HUES48 (cell line): ENCODE measurements around the gene PBX1.
A peak's percentile ranks its signal among the peaks of the same experiment; 100 is the strongest.

Experiments
- H3K27ac ChIP-seq: one replicate; pipeline ENCODE4 v1.7.0; 2013; ENCODE audit warnings: low read depth, low read length, inconsistent platforms
- H3K27me3 ChIP-seq: 2 replicates; pipeline ENCODE4 v1.6.1; 2013; ENCODE audit warnings: mild to moderate bottlenecking, low read length; ENCODE audit not compliant: control insufficient read depth, insufficient read depth
- H3K36me3 ChIP-seq: 2 replicates; pipeline ENCODE4 v1.6.1; 2013; ENCODE audit warnings: low read length; ENCODE audit not compliant: control insufficient read depth, insufficient read depth
- H3K4me1 ChIP-seq: 2 replicates; pipeline ENCODE4 v1.6.1; 2013; ENCODE audit warnings: mild to moderate bottlenecking, low read length; ENCODE audit not compliant: control insufficient read depth, insufficient read depth
- H3K4me3 ChIP-seq: 2 replicates; pipeline ENCODE4 v1.5.1; 2013; ENCODE audit warnings: mild to moderate bottlenecking, low read depth, low read length
- H3K9ac ChIP-seq: 2 replicates; pipeline ENCODE4 v1.6.1; 2013; ENCODE audit warnings: mild to moderate bottlenecking, low read depth, low read length, moderate library complexity
- H3K9me3 ChIP-seq: 2 replicates; pipeline ENCODE4 v1.6.1; 2013; ENCODE audit warnings: low read length; ENCODE audit not compliant: control insufficient read depth, insufficient read depth

PBX1 gene

GRCh38 chr1:164763098-164763497, 204.1 kb downstream of the PBX1 start:
- Histone ChIP-seq H3K9ac (no peak overlapping the region), H3K27me3 (no peaks in the 10 kb centered on the region), H3K4me1 (peaks cover 19% of the 10 kb centered on the region), H3K4me3 (no peak overlapping the region), H3K9me3 (no peaks in the 10 kb centered on the region), H3K36me3 (0 out of 2 replicates have a peak, but pooled peaks cover 3% of the 10 kb centered on the region), H3K27ac (no peak overlapping the region)

GRCh38 chr1:164764333-164764732, 205.3 kb downstream of the PBX1 start:
- H3K9ac ChIP-seq, result no peak overlapping the region
- H3K4me1 ChIP-seq, result peaks cover 7% of the 10 kb centered on the region; the same call in 1 of the 2 replicates

GRCh38 chr1:164765557-164765956, 206.6 kb downstream of the PBX1 start:
- Histone ChIP-seq H3K27me3 (no peaks in the 10 kb centered on the region), H3K27ac (no peak overlapping the region), H3K9me3 (no peaks in the 10 kb centered on the region), H3K4me3 (no peak overlapping the region), H3K36me3 (0 out of 2 replicates have a peak, but pooled peaks cover 5% of the 10 kb centered on the region), H3K9ac (no peak overlapping the region), H3K4me1 (peaks cover 9% of the 10 kb centered on the region; the same call in 1 of the 2 replicates)

More at GRCh38 chr1:164764333-164764732, 205.3 kb downstream of the PBX1 start:
- Histone ChIP-seq H3K36me3 (0 out of 2 replicates have a peak, but pooled peaks cover 8% of the 10 kb centered on the region), H3K9me3 (no peaks in the 10 kb centered on the region), H3K27ac (no peak overlapping the region), H3K4me3 (no peak overlapping the region), H3K27me3 (no peaks in the 10 kb centered on the region)

- no peak overlapping the region for H3K4me3 ChIP-seq
- 0 out of 2 replicates have a peak, but pooled peaks cover 5% of the 10 kb centered on the region for H3K36me3 ChIP-seq
- no peak overlapping the region for H3K27ac ChIP-seq
Observed at GRCh38 chr1:164765992-164766720, 207.2 kb downstream of the PBX1 start.

GRCh38 chr1:164767752-164768402, 208.9 kb downstream of the PBX1 start:
- no peak overlapping the region for H3K9ac ChIP-seq
- no peak overlapping the region for H3K27ac ChIP-seq
- no peaks in the 10 kb centered on the region for H3K9me3 ChIP-seq
- H3K4me3 ChIP-seq, result no peak overlapping the region
- no peaks in the 10 kb centered on the region for H3K27me3 ChIP-seq
- H3K36me3 ChIP-seq, result 0 out of 2 replicates have a peak, but pooled peaks cover 5% of the 10 kb centered on the region
- peaks cover 29% of the 10 kb centered on the region for H3K4me1 ChIP-seq

More at GRCh38 chr1:164765992-164766720, 207.2 kb downstream of the PBX1 start:
- H3K9ac ChIP-seq, result no peak overlapping the region
- no peaks in the 10 kb centered on the region for H3K9me3 ChIP-seq
- peaks cover 13% of the 10 kb centered on the region for H3K4me1 ChIP-seq
- H3K27me3 ChIP-seq, result no peaks in the 10 kb centered on the region

- H3K27ac ChIP-seq, result no peak overlapping the region
- no peaks in the 10 kb centered on the region for H3K9me3 ChIP-seq
- H3K9ac ChIP-seq, result no peak overlapping the region
- H3K36me3 ChIP-seq, result 0 out of 2 replicates have a peak, but pooled peaks cover 5% of the 10 kb centered on the region
- H3K4me3 ChIP-seq, result no peak overlapping the region
- peaks cover 33% of the 10 kb centered on the region for H3K4me1 ChIP-seq
- no peaks in the 10 kb centered on the region for H3K27me3 ChIP-seq
Observed at GRCh38 chr1:164768619-164769018, 209.6 kb downstream of the PBX1 start.

- Histone ChIP-seq H3K4me3 (no peak overlapping the region), H3K4me1 (peaks cover 37% of the 10 kb centered on the region), H3K27me3 (no peaks in the 10 kb centered on the region), H3K9ac (no peak overlapping the region), H3K9me3 (no peaks in the 10 kb centered on the region), H3K27ac (no peak overlapping the region), H3K36me3 (0 out of 2 replicates have a peak, but pooled peaks cover 5% of the 10 kb centered on the region)
Observed at GRCh38 chr1:164769486-164770130, 210.6 kb downstream of the PBX1 start.

GRCh38 chr1:164770131-164770529, 211.1 kb downstream of the PBX1 start:
- no peaks in the 10 kb centered on the region for H3K9me3 ChIP-seq
- peaks cover 42% of the 10 kb centered on the region for H3K4me1 ChIP-seq
- no peaks in the 10 kb centered on the region for H3K27me3 ChIP-seq
- no peak overlapping the region for H3K27ac ChIP-seq
- 0 out of 2 replicates have a peak, but pooled peaks cover 5% of the 10 kb centered on the region for H3K36me3 ChIP-seq
- H3K4me3 ChIP-seq, result no peak overlapping the region
- H3K9ac ChIP-seq, result no peak overlapping the region

- no peaks in the 10 kb centered on the region for H3K27me3 ChIP-seq
- no peaks in the 10 kb centered on the region for H3K9me3 ChIP-seq
- no peak overlapping the region for H3K4me3 ChIP-seq
- peak overlapping the region; percentile 73 for H3K27ac ChIP-seq
- peaks cover 46% of the 10 kb centered on the region for H3K4me1 ChIP-seq
- 0 out of 2 replicates have a peak, but pooled peaks cover 5% of the 10 kb centered on the region for H3K36me3 ChIP-seq
- H3K9ac ChIP-seq, result peak overlapping the region; percentile 42; the same call in 1 of the 2 replicates
Observed at GRCh38 chr1:164771041-164771618, 212.1 kb downstream of the PBX1 start.

- Histone ChIP-seq H3K27ac (peak overlapping the region; percentile 73), H3K36me3 (0 out of 2 replicates have a peak, but pooled peaks cover 5% of the 10 kb centered on the region), H3K9ac (peak overlapping the region; percentile 42; the same call in 1 of the 2 replicates), H3K4me1 (peaks cover 46% of the 10 kb centered on the region), H3K27me3 (no peaks in the 10 kb centered on the region), H3K4me3 (no peak overlapping the region), H3K9me3 (no peaks in the 10 kb centered on the region)
Observed at GRCh38 chr1:164771619-164772361, 212.8 kb downstream of the PBX1 start.
